Hematopoietic multipotent progenitor cell treated with erythropoietin and hydrocortisone succinate and interleukin-3 and kit ligand, for 17 days (in vitro differentiated cells): Measurements from ENCODE around the gene GPRC5D.

Experiments used
- DNase-seq: peaks from one replicate; pipeline ENCODE4 v3.0.0-alpha.2; 2015; ENCODE audit warnings: low spot score

The GPRC5D gene

DNA sequence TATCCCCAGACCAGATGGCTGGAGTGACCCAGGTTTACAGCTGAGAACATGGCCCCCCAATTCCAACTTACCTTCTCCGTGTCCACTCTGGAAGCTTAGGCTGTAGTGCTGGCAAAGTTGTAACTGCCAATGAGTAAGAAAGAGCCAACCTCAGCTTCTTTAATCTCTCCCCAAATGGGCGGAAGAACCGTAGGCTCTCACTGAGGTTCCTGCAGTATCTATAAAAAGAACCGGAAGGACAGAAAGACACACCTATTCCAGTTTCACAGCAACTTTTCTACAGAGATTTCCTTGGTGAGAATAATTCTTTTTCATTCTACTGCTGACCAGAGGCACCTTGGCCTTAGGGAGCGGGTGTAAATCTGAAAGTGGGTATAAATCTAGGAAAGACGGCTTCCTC is at the start of gene GPRC5D:
Gene GPRC5D (minus strand): TSS at position 135 of the 400 bp plus-strand sequence. CDS start 1,786 bp downstream, outside the sequence.
- no peak for DNase-seq

- DNase-seq = no peak
Observed at GRCh38 chr12:13001775-13002040, 49.7 kb upstream of the GPRC5D start.

GRCh38 chr12:13000925-13001774 is 49.2 kb upstream of the GPRC5D start:
- DNase-seq = peak; percentile 73

DNA sequence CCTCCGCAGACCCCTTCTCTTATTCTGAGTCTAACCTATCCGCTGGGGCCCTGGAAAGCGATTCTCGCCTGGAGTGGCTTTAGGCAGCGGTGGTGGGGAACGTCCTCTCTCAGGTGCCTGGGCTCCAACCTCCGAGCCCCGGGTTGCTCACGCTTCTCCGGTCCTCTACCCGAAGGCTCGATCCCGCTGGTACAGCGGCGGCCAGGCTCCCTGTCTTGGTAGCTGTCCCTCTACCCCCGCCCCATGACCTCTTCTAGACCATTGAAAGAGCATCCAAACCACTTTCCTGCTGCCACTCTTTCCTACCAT is 48.6 kb upstream of the GPRC5D start:
- DNase-seq = no peak

DNA sequence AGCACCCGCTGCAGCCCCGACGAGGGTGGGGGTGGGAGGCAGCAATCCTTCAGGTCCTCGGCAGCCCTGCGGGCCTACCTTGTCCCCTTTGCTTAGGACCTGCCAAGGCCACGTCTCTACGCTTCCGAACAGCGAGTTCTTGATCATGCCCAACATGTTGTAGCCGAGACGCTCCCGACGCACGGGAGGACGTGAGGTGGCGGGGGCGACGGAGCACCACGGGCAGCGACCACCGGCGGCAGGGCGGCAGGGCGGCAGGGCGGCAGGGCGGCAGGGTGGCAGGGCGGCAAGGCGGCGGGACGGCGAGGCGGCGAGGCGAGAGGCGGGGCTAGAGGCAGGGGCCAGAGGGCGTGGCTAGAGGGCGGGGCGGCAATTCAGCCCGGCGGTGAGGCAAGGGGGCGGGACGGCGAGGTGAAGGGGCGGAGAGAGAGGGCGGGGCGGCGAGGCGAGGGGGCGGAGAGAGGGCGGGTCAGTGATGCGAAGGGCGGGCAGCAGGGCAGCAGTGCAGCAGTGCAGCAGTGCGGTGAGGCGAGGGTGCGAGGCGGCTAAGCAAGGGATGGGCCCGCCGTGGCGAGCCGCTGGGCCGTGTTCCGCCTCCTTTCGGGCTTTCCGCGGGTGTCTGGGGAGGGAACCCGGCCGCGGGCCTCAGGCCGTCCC is 48.1 kb upstream of the GPRC5D start, which contains the start of gene HEBP1:
Gene HEBP1 (minus strand): TSS at position 307 of the 657 bp plus-strand sequence. CDS start 151 bp downstream, at position 156.
- DNase-seq = peak; percentile 94

DNA sequence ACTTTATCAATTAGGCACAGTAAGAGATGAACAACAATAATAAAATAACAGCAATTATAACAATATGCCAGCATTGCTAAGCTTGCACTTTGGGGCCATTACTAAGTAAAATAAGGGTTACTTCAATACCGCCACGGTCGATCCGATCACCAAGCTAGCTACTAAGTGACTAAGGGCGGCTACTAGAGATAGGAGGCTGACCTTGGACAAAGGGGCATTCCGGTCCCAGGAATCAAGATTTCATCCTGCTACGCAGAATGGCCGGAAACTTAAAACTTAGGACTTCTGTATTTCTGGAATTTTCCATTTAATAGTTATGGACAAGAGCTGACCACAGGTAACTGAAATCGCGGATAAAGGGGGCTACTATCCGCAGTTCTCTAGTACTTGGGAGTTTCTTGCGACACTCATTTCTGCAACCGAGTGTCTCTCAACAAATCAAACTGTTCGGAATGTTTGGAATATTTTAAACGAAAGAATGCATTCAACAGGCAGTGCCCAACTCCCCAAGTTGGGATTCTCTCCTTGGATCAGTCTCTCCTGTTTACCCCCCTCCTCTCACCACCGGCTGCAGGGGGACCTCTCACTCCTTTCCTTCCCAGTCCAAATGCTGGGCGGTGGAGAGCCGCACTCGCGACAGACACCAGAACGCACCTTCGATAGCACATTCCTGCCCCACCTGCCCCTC is 47.4 kb upstream of the GPRC5D start:
- peak; percentile 51 for DNase-seq

DNA sequence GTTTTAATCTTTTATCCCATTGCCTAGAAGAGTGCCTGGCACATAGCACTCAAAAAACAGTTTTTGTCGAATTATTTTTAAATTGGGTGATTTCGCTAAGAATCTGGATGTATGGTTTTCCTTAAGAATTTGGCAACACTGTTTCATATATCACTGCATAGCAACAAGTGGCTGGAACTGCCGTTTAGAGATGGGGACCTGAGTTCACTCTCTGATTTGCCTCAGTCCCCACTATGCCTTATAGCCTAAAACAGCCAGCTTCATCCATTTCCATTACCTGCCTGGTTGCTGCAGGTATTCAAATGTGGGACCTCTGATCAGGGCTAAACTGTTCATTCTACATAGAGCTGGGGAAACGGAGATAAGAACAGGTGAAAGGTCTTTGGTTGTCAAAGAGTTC is 46.3 kb upstream of the GPRC5D start:
- no peak for DNase-seq

DNA sequence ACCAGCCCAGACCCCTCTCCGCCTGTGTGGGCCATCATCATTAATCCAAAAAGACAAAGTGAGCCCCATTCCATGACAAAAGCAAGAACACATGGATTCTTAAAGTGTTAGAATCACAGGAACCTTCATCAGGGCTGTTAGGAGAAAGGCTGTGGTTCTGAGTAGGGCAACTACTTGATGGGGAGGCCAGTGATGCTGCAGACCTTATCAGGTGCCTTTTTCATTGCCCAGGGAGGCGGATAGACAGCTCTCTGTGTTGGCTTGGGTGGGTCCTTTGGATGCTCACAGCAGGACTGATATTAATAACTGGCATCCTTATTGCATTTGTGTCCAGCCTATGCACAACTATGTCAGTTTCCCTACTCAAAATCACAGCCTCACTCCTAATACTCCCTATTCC is 45.8 kb upstream of the GPRC5D start:
- peak; percentile 45 for DNase-seq

DNA sequence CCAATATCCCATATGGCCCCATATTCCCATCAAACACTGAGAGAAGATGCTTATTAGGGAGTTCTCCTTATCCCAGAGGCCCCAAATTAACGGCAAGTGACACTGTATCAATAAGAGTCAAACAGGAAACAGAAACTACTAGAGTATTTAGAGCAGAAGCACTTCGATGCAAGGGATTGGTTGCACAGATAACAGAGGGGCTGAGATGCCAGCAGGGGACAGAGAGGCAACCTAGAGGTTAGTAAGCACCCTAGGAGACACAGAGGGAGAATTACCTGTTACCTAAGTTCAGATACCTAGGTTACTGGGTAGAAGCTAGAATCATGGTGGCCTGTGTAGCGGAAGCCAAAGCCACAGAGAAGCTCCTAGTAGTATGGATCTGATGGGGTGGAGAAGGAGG is 45.2 kb upstream of the GPRC5D start:
- DNase-seq = peak; percentile 69

- DNase-seq = peak; percentile 85
Observed at GRCh38 chr12:12996209-12996608, 44.2 kb upstream of the GPRC5D start.

DNA sequence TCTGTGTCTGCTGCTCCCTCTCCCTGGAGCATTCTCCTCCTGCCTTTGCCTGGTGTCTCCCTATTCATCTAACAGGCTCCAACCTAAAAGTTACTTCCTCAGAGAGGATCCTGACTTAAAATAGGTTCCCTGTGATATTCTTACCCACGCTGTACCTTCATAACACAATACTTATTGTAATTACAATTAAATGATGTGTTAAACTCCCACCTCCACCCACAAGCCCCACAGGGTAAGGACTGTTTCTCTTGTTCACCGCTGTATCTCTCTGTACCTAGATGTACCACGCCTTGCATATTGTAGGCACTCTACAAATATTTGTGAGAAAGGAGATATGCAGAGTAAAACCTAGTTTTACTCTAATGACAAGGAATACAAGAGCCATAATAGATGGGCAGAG is 43.1 kb upstream of the GPRC5D start:
- no peak for DNase-seq

GRCh38 chr12:12993367-12993766 is 41.4 kb upstream of the GPRC5D start:
- peak; percentile 37 for DNase-seq

- DNase-seq = peak; percentile 90
Observed at GRCh38 chr12:12992418-12993130, 40.6 kb upstream of the GPRC5D start.

- no peak for DNase-seq
Observed at GRCh38 chr12:12990700-12991468, 38.9 kb upstream of the GPRC5D start.

DNA sequence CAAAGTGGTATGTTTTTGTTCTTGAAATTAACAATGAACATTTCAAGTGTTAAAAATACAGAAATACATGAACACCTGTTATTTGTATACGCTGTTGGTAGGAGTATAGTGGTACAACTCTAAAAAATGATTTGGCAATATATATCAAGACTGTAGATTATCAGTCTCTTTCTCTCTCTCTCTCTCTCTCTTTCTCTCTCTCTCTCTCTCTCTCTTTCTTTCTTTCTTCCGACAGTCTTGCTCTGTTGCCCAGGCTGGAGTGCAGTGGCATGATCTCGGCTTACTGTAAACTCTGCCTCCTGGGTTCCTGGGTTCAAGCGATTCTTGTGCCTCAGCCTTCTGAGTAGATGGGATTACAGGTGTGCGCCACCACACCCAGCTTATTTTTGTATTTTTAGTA is 35.5 kb upstream of the GPRC5D start:
- no peak for DNase-seq

- peak; percentile 87 for DNase-seq
Observed at GRCh38 chr12:12986775-12987331, 34.9 kb upstream of the GPRC5D start.

DNA sequence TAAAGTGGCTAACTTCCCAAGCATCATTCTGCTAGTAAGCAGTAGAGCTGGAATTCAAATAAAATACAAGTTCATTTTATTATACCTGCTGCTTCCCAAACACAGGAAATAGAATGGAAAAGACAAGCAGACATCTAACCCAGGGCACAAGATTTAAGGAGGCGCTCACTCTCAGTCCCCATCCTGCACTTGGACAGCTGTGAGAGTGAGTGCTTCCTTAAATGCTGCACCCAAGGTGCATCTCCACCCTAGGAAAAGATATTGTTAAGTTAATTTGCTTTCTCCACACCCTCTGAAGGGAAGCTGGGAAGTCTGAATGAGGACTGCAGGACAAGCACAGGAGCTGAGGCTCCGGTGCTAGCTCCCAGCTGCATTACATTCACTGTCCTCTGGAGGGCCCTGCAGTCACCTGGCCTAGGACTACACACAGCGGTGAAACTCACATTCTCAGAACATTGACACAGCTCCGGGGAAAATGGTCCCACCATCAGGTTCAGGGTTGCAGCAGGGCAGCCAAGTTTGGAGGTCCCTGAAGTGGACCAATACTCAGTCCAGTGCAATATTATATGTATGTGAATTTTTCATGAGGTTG is 33.9 kb upstream of the GPRC5D start:
- DNase-seq = peak; percentile 65

DNA sequence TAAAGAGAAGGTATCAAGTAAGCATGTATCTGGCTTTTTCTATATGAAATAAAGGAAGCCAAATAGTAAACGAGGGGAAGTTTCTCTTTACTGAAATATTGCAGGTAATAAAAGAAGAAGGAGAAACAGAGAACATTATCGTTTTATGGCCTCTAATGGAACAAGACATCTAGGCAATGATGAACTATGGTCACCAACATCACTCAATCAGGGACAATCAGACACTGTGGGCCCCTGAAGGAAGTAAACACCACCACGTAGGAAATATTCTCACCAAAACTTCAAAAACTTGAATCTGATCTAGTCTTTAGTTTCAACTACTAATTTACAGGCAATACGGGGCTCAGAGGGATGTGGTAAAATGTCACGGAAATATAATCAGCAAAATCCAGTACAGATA is 32.2 kb upstream of the GPRC5D start:
- no peak for DNase-seq

DNA sequence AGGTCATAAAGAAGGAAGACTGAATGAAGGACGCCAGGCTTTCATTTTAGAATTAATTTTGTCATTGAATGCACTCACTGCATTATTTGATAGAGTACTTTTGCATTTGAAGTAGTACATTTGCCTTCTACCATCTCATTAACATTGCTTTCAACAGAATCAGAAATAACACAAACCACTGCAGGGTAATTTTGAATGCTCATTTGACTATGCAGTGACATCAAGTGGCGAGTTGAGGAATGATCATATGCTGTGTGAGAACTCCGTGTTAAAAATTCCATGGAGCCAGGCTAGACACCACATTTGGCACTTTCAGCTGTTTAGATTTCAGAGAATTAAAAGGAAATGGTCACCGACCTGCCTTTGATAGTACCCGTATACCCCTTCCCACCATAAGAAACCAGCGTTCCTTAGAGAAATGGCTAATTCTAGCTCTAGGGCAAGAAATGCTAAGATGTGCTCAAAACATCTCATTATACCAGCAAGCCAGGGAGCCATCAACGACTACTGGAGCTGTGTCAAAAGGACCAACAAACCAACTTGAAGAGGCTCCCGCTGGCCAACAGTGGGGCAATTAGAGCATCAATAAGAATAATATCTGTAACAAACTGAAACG is 31.6 kb upstream of the GPRC5D start:
- DNase-seq = peak; percentile 63

GRCh38 chr12:12982331-12982730 is 30.4 kb upstream of the GPRC5D start:
- DNase-seq = no peak
